GM21737 (cell line): ENCODE measurements around the gene TTC31.
"Not testable (repeated sequence)": the region's sequence is repeated elsewhere in the genome, so short reads cannot be mapped to it uniquely, and the experiment has no call there.

ENCODE experiments used
- ATAC-seq: cut with Tn5 transposase; IDR thresholded peaks from one replicate; pipeline ENCODE4 v1.9.1; 2021; ENCODE audit warnings: mild to moderate bottlenecking, moderate library complexity; ENCODE audit not compliant: unreplicated experiment

Gene TTC31

GRCh38 chr2:74482801-74483674, at the start of gene TTC31, which contains the start of gene CCDC142:
TTC31 (plus strand) TSS chr2:74483081; CDS start chr2:74483096, 15 bp downstream.
CCDC142 (minus strand) TSS chr2:74482998; CDS start chr2:74482837, 161 bp downstream.
- peak; percentile 83 for ATAC-seq

DNA sequence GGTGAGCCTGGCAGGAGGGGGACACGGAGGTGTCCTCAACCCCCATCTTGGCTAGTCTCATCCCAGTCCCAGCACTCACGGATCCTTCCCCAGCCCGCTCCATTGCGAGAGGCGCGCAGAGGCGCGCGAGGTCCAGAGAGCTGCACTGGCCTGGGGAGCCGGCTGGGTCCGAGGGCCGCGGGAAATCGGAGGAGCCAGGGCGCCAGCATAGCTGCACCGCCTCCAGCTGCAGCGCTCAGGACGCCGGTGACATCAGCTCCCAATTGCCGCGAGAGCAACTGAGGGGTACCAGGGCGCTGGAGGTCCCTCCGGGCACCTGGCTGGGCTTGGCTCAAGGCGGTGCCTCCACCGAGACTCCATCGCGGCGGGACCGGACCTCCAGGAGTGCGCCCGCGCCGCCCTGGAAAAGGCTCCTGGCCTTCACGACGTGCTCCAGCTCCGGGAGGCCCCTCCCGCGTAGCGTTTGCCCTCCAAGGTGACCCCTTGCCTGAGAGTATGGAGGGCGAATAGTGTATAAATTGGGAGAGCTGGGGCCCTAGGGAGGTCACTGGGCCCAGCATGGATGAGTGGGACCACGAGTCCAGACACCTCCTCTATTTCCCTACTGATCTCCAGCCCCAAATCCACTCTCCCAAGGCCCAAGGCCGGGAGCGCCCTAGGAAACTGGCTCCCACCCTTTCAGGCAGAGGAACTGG, 46.6 kb upstream of the TTC31 start:
- no peak for ATAC-seq

GRCh38 chr2:74436848-74437695, 45.8 kb upstream of the TTC31 start:
- no peak for ATAC-seq

- ATAC-seq = no peak
These were observed 44.6 kb upstream of the TTC31 start for GRCh38 chr2:74438248-74438647.

- no peak for ATAC-seq
These were observed 43.5 kb upstream of the TTC31 start for GRCh38 chr2:74439373-74439772.

- ATAC-seq = no peak
These were observed 43.0 kb upstream of the TTC31 start for GRCh38 chr2:74439803-74440377.

GRCh38 chr2:74440378-74441169, 42.3 kb upstream of the TTC31 start:
- ATAC-seq = peak; percentile 87

- no peak for ATAC-seq
These were observed 41.7 kb upstream of the TTC31 start for GRCh38 chr2:74441170-74441689.

GRCh38 chr2:74441690-74442482, 41.0 kb upstream of the TTC31 start, which contains the start of gene RTKN:
RTKN (minus strand) TSS chr2:74441937; CDS start chr2:74441816, 121 bp downstream.
- ATAC-seq = peak; percentile 39

DNA sequence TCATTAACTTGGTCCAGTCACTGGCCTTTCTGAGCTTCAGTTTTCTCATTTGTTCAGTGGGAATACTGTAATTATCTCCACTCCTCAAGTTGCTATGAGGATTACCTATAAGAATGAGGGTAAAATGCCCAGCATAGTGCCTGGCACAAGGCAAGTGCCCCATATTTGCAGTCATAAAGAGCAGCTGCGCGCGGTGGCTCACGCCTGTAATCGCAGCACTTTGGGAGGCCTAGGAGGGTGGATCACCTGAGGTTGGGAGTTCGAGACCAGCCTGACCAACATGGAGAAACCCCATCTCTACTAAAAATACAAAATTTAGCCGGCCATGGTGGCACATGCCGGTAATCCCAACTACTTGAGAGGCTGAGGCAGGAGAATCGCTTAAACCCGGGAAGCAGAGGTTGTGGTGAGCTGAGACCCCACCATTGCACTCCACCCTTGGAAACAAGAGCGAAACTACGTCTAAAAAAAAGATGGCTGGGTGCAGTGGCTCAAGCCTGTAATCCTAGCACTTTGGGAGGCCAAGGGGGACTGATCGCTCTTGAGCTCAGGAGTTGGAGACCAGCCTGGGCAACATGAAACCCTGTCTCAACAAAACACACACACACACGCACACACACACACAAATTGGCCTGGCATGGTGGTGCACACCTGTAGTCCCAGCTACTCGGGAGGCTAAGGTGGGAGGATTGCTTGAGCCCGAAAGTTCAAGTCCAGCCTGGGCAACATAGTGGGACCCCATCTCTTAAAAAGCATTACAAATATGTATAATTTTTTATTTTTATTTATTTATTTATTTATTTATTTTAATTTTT, 40.2 kb upstream of the TTC31 start:
- ATAC-seq = not testable (repeated sequence)

- no peak for ATAC-seq
These were observed 38.2 kb upstream of the TTC31 start for GRCh38 chr2:74444498-74445318.

DNA sequence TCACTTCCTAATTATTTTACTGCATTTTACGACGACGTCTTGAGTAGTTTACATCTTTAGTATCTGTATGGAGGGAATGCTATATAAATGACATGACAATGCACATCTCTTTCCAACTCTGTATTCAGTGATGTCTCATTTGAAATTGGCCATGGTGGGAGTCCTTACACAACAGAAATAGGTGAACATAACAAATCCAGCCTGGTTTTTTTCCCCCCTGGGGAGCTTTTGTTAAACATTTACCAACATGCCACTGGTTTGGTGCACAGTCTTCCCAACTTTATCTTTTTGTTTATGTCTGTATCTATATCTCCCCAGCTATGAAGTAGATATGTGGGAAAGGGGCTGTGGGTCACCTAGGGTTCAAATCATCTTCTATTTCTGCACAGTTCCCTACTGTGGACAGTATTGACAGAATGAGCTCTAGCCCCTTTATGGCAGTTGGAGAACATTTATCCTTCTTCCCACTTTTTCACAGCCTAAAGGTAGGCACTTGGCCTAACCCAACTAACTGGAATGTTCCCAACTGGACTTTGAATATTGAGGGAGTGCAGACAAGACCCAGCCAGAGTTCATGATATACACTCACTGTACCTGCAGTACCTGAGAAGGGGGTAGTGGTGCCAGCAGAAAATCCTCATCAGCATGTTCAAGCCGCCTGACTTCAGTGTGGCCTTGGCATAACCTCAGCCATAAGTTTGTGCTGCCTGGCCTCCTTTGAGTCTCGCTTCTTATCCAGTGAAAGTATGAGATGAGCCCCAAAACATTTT, 35.5 kb upstream of the TTC31 start:
- ATAC-seq = no peak

DNA sequence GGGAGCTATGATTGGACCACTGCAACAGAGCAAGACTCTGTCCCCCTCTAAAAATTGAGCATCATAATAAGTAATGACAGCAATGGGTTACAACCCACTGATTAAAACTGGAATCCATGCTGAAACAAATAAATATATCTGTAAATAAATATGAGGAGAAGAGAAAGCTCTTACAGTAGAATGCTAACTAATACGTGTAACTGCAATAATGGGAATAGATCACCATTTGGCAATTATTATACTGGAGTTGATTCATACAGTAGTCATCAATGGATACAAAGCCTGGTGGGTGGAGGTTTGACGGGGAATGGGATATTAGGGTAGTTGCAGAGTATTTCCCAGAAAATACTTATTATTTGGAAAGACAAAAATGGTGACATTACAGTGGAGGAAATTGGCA, 34.1 kb upstream of the TTC31 start:
- no peak for ATAC-seq

DNA sequence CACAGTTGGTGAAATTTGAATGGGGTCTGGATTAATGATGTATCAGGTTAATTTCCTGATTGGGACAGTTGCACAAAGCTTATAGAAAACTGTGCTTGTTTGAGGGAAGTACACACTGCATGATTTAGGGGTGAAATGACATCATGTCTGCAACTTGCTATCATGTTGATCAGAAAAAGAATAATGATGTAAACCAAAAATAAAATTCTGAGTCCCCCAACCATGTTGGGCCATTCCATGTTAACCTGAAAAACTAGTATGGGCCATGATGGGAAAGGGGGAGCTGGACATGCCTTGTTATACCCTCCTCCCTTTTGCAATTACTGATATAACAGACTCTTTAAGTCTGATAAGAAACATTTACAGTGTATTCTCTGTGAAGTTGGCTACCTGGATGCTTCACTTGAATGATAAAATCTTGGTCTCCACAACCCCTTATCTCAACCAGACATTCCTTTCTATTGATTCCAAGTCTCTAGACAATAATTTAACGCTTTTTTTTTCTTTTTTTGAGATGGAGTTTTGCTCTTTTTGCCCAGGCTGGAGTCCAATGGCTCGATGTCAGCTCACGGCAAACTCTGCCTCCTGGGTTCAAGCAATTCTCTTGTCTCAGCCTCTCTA, 32.2 kb upstream of the TTC31 start:
- ATAC-seq = no peak

DNA sequence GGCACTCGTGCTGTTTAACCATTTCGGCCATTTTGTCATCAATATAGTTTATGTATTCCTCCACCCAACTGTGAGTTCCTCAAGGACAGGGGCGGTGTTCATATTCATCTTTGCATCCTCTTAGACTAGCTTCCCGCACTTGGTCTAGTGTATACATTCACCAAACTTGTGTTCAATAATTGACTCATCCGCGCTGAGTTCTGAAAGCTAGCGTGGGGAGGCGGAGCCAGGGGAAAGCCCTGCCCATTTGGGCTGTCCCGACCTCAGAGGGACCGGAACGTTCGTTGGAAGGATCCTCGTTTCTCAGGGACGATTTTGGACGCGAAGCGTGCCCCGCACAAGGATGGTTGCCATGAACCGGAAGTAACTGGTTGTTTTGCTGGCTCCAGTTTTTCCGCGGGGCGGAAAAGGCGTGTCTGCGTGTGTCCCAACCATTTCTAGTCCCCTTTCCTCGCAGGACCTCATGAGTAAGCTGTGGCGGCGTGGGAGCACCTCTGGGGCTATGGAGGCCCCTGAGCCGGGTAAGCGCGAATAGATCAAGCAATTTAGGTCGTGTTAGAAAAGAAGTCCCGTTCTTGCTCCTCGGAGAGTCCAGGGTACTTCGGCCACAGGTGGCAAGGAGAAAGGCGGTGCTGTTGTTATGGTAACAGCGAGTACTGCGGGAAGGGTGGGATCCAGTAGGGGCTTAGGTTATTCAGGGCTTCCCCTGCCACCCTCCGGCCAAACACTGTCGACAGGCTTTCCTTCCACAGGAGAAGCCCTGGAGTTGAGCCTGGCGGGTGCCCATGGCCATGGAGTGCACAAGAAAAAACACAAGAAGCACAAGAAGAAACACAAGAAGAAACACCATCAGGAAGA, 28.0 kb upstream of the TTC31 start, which contains the start of gene INO80B:
INO80B (plus strand) TSS at position 434 of the 858 bp plus-strand sequence; CDS start at position 464, 30 bp downstream.
- ATAC-seq = peak; percentile 46
